ENCODE measurements around the gene EYS.

The EYS gene

DNA sequence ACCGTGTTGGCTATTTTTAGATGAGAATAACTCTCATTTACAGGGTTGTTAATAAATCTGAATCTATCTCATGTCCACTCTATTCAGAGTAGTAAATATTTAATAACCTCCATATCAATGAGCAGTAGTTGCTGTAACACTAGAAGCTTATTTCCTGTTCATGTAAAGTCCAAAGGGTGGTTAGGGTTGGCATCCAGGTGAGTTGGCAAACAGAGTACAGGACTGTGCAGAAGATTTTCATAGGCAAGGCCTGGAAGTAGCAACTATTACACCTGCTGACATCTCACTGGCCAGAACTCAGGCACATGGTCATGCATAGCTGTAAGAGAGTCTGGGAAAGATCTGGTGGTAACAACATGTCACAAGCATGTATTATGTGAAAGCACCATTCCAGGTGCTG lies 1923.9 kb downstream of the EYS start:
- Histone ChIP-seq H3K4me1 (ENCODE audit: insufficient read depth, poor library complexity, severe bottlenecking) (no peaks in the 10 kb centered on the region), H3K9me3 (ENCODE audit: severe bottlenecking) (no peaks in the 10 kb centered on the region), H3K4me3 (ENCODE audit: severe bottlenecking) (no peak overlapping the region), H3K27ac (ENCODE audit: poor library complexity, severe bottlenecking) (no peak overlapping the region), H3K36me3 (ENCODE audit: low read depth) (no peaks in the 10 kb centered on the region), H3K27me3 (ENCODE audit: insufficient read depth, poor library complexity, severe bottlenecking) (no peaks in the 10 kb centered on the region)
- ATAC-seq (ENCODE audit: low read depth) (no peak), DNase-seq (ENCODE audit: low spot score) (no peak)
- TF ChIP-seq, protein P1, sequence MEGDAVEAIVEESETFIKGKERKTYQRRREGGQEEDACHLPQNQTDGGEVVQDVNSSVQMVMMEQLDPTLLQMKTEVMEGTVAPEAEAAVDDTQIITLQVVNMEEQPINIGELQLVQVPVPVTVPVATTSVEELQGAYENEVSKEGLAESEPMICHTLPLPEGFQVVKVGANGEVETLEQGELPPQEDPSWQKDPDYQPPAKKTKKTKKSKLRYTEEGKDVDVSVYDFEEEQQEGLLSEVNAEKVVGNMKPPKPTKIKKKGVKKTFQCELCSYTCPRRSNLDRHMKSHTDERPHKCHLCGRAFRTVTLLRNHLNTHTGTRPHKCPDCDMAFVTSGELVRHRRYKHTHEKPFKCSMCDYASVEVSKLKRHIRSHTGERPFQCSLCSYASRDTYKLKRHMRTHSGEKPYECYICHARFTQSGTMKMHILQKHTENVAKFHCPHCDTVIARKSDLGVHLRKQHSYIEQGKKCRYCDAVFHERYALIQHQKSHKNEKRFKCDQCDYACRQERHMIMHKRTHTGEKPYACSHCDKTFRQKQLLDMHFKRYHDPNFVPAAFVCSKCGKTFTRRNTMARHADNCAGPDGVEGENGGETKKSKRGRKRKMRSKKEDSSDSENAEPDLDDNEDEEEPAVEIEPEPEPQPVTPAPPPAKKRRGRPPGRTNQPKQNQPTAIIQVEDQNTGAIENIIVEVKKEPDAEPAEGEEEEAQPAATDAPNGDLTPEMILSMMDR (IDR thresholded peaks at IDR 0.05; ENCODE audit: poor library complexity, severe bottlenecking) = no peak

DNA sequence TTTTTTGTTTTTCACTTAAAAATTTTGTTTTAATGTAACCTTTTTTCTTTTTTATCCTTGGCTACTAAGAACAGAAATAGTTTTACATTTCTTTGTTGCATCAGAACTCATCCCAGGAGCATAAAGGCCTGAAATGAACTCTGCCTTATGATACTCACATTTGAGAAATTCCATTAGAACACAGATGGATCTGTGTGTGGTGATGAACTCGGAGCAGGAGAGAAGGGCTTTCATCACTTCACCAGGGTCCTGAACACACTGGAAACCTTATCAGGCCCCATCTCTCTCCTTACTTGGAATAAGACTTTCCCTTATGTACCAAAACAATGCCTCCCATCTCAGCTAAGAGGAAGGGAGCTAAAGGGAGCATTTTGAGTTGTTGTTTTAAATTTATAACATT lies 1932.1 kb downstream of the EYS start:
- Histone ChIP-seq H3K4me3 (ENCODE audit: severe bottlenecking) (no peak overlapping the region), H3K9me3 (ENCODE audit: severe bottlenecking) (no peaks in the 10 kb centered on the region), H3K4me1 (ENCODE audit: insufficient read depth, poor library complexity, severe bottlenecking) (no peaks in the 10 kb centered on the region), H3K27me3 (ENCODE audit: insufficient read depth, poor library complexity, severe bottlenecking) (no peaks in the 10 kb centered on the region), H3K36me3 (ENCODE audit: low read depth) (no peaks in the 10 kb centered on the region), H3K27ac (ENCODE audit: poor library complexity, severe bottlenecking) (no peak overlapping the region)
- ATAC-seq (ENCODE audit: low read depth) = no peak
- TF ChIP-seq, protein P1 (IDR thresholded peaks at IDR 0.05; ENCODE audit: poor library complexity, severe bottlenecking) = no peak
- DNase-seq (ENCODE audit: low spot score) = no peak

DNA sequence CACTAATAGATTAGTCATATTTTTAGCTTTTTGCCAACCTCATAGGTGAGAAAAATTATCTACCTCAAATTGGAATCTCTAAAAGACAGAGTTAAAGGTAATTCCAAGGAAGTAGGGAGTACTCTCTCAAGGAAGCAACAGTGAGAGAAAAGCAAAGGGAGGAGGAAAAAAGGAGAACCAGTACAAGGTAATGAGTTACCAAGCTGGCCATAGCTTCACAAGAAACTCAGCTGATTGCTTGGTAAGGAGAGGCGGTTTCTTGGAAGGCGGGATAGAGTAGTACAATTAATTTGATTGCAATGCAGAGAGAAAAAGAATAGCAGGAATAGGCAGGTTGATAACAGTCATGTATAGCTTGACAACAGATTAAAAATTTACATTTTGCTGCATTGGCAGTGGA lies 1933.8 kb downstream of the EYS start:
- H3K4me1 ChIP-seq (ENCODE audit: insufficient read depth, poor library complexity, severe bottlenecking) = no peaks in the 10 kb centered on the region
- no peak overlapping the region for H3K27ac ChIP-seq (ENCODE audit: poor library complexity, severe bottlenecking)
- ATAC-seq (ENCODE audit: low read depth) = no peak
- no peaks in the 10 kb centered on the region for H3K27me3 ChIP-seq (ENCODE audit: insufficient read depth, poor library complexity, severe bottlenecking)
- H3K9me3 ChIP-seq (ENCODE audit: severe bottlenecking) = no peaks in the 10 kb centered on the region
- H3K4me3 ChIP-seq (ENCODE audit: severe bottlenecking) = no peak overlapping the region
- TF ChIP-seq, protein P1 (IDR thresholded peaks at IDR 0.05; ENCODE audit: poor library complexity, severe bottlenecking) = no peak
- DNase-seq (ENCODE audit: low spot score) = no peak
- H3K36me3 ChIP-seq (ENCODE audit: low read depth) = no peaks in the 10 kb centered on the region

DNA sequence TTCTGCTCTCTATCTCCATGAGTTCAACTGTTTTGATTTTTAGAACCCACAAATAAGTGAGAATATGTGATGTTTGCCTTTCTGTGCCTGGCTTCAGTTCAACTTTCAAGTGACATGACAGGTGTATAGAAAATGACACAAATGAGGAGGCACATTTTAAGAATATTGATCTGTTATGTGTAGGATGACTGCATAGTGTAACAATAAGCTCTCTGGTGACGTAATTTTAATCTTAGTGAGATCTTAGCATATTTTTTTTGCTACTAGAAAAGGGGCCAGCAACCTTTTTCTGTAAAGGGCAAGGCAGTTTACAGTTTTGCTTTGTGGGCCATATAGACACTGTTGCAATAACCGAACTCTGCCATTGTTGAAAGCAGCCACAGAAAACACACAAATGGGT lies 1941.2 kb downstream of the EYS start:
- Histone ChIP-seq H3K9me3 (ENCODE audit: severe bottlenecking) (no peaks in the 10 kb centered on the region), H3K4me3 (ENCODE audit: severe bottlenecking) (no peak overlapping the region), H3K36me3 (ENCODE audit: low read depth) (no peaks in the 10 kb centered on the region), H3K27ac (ENCODE audit: poor library complexity, severe bottlenecking) (no peak overlapping the region), H3K27me3 (ENCODE audit: insufficient read depth, poor library complexity, severe bottlenecking) (no peaks in the 10 kb centered on the region), H3K4me1 (ENCODE audit: insufficient read depth, poor library complexity, severe bottlenecking) (no peaks in the 10 kb centered on the region)
- ATAC-seq (ENCODE audit: low read depth) = no peak
- TF ChIP-seq, protein P1 (IDR thresholded peaks at IDR 0.05; ENCODE audit: poor library complexity, severe bottlenecking) = no peak
- DNase-seq (ENCODE audit: low spot score) = no peak

DNA sequence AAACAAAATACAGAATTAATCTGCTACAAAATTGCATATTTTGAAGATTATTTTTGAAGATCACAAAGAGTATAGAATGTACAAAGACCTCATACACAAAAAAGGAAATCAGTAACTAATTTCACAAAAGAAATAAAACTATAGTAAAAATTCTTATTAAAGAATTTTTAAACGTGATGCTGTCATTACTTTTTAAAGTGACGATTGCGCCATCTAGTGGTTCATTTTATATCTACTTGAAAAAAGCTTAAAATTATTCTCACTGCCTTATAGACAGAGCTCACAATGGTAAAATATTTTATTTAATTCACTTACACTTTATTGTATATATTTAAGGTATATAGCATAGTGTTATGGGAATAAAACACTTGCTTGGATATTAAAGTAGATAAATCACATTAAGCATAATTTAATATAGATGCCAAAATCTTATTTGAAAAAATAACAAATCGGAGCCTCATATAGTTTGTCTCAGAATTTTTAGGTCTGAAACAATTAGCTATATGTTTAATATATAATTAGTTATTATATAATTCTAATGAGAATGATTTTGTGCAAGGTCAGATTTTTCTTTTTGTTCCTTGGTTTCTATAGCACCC lies 1942.6 kb downstream of the EYS start:
- ATAC-seq (ENCODE audit: low read depth) (no peak), DNase-seq (ENCODE audit: low spot score) (no peak)
- no peaks in the 10 kb centered on the region for H3K4me1 ChIP-seq (ENCODE audit: insufficient read depth, poor library complexity, severe bottlenecking)
- H3K4me3 ChIP-seq (ENCODE audit: severe bottlenecking) = no peak overlapping the region
- H3K27me3 ChIP-seq (ENCODE audit: insufficient read depth, poor library complexity, severe bottlenecking) = no peaks in the 10 kb centered on the region
- no peaks in the 10 kb centered on the region for H3K9me3 ChIP-seq (ENCODE audit: severe bottlenecking)
- no peaks in the 10 kb centered on the region for H3K36me3 ChIP-seq (ENCODE audit: low read depth)
- H3K27ac ChIP-seq (ENCODE audit: poor library complexity, severe bottlenecking) = no peak overlapping the region
- TF ChIP-seq, protein P1 (IDR thresholded peaks at IDR 0.05; ENCODE audit: poor library complexity, severe bottlenecking) = peak; percentile 78

Data from RWPE2 (cell line).